ENCODE measurements around the gene GRAP2.
"Not testable (repeated sequence)": the region's sequence is repeated elsewhere in the genome, so short reads cannot be mapped to it uniquely, and the experiment has no call there.

Gene GRAP2

GRCh38 chr22:39900306-39901227 lies at the start of gene GRAP2:
Gene GRAP2 (plus strand): TSS chr22:39901084. CDS start chr22:39947107, 46,023 bp downstream.
- no peak for DNase-seq (ENCODE audit: low read depth in 2 of 2)

- DNase-seq (ENCODE audit: low read depth in 2 of 2): no peak
Measured at GRCh38 chr22:39851606-39852315, 49.1 kb upstream of the GRAP2 start.

GRCh38 chr22:39852799-39853198 lies 48.1 kb upstream of the GRAP2 start:
- no peak for DNase-seq (ENCODE audit: low read depth in 2 of 2)

- DNase-seq (ENCODE audit: low read depth in 2 of 2): no peak
Measured at GRCh38 chr22:39856588-39856987, 44.3 kb upstream of the GRAP2 start.

GRCh38 chr22:39859903-39860588 lies 40.8 kb upstream of the GRAP2 start:
- DNase-seq (ENCODE audit: low read depth in 2 of 2): no peak

- no peak for DNase-seq (ENCODE audit: low read depth in 2 of 2)
Measured at GRCh38 chr22:39868741-39869140, 32.1 kb upstream of the GRAP2 start.

GRCh38 chr22:39869797-39870196 lies 31.1 kb upstream of the GRAP2 start:
- not testable (repeated sequence) for DNase-seq (ENCODE audit: low read depth in 2 of 2)

- no peak for DNase-seq (ENCODE audit: low read depth in 2 of 2)
Measured at GRCh38 chr22:39871008-39871798, 29.7 kb upstream of the GRAP2 start.

GRCh38 chr22:39872548-39872947 lies 28.3 kb upstream of the GRAP2 start:
- no peak for DNase-seq (ENCODE audit: low read depth in 2 of 2)

GRCh38 chr22:39873965-39874364 lies 26.9 kb upstream of the GRAP2 start:
- no peak for DNase-seq (ENCODE audit: low read depth in 2 of 2)

- not testable (repeated sequence) for DNase-seq (ENCODE audit: low read depth in 2 of 2)
Measured at GRCh38 chr22:39875176-39875885, 25.6 kb upstream of the GRAP2 start.

- no peak for DNase-seq (ENCODE audit: low read depth in 2 of 2)
Measured at GRCh38 chr22:39877079-39877845, 23.6 kb upstream of the GRAP2 start.

GRCh38 chr22:39880722-39881121 lies 20.2 kb upstream of the GRAP2 start:
- no peak for DNase-seq (ENCODE audit: low read depth in 2 of 2)

- DNase-seq (ENCODE audit: low read depth in 2 of 2): no peak
Measured at GRCh38 chr22:39883057-39883456, 17.8 kb upstream of the GRAP2 start.

GRCh38 chr22:39889924-39890323 lies 11.0 kb upstream of the GRAP2 start:
- not testable (repeated sequence) for DNase-seq (ENCODE audit: low read depth in 2 of 2)

- DNase-seq (ENCODE audit: low read depth in 2 of 2): no peak
Measured at GRCh38 chr22:39893526-39893925, 7.4 kb upstream of the GRAP2 start, which contains the start of gene ENTHD1. Gene ENTHD1 (minus strand): TSS chr22:39893760. CDS start chr22:39887748, 6,012 bp downstream.

- DNase-seq (ENCODE audit: low read depth in 2 of 2): no peak
Measured at GRCh38 chr22:39894554-39895092, 6.3 kb upstream of the GRAP2 start.

GRCh38 chr22:39895682-39896081 lies 5.2 kb upstream of the GRAP2 start:
- DNase-seq (ENCODE audit: low read depth in 2 of 2): no peak

- no peak for DNase-seq (ENCODE audit: low read depth in 2 of 2)
Measured at GRCh38 chr22:39896313-39896996, 4.4 kb upstream of the GRAP2 start.

All from stimulated activated CD4-positive, alpha-beta T cell treated with anti-CD3 and anti-CD28 coated beads, Interleukin-4, amount 100 ng/mL, for 48 hours (primary cell).